Esophagus squamous epithelium (tissue), 4 donors: ENCODE data around the gene CAMK1D.

Experiments
- CTCF ChIP-seq, 6 experiments: fragments of 450-650 bp in 4 of 6; fragments of 200-600 bp in 2 of 6; sonication (generic) in 2 of 6; IDR thresholded peaks; one replicate each; pipeline ENCODE4 v1.5.1; 2016 to 2019; ENCODE audit warnings: antibody characterized with exemption in 6 of 6, mild to moderate bottlenecking in 4 of 6, moderate library complexity in 4 of 6
- POLR2A ChIP-seq, 4 donors: fragments of 450-650 bp; IDR thresholded peaks; one replicate each; pipeline ENCODE4 v1.6.1; 2017; ENCODE audit warnings: antibody characterized with exemption in 4 of 4, mild to moderate bottlenecking in 4 of 4, moderate library complexity in 3 of 4

- TF ChIP-seq CTCF (IDR thresholded peaks at IDR 0.05), result no peak
- TF ChIP-seq POLR2A (IDR thresholded peaks at IDR 0.05), result no peak
These were observed 246.7 kb downstream of the CAMK1D start for GRCh38 chr10:12595936-12596576.
